Vagina (tissue), 2 donors: Measurements from ENCODE around the gene DDX6.

ENCODE experiments used
- POLR2A ChIP-seq, 2 donors: fragments of 450-650 bp; IDR thresholded peaks; one replicate each; pipeline ENCODE4 v1.6.1; 2017; ENCODE audit warnings: antibody characterized with exemption in 2 of 2, mild to moderate bottlenecking in 2 of 2, moderate library complexity in 2 of 2
- POLR2AphosphoS5 ChIP-seq, 2 donors: sonication (generic); formaldehyde crosslinking; IDR thresholded peaks; one replicate each; pipeline ENCODE4 v1.9.0; 2017; ENCODE audit warnings: antibody characterized with exemption in 2 of 2, mild to moderate bottlenecking in 2 of 2, low read depth in 1 of 2; ENCODE audit not compliant: insufficient read depth in 1 of 2
- TF ChIP-seq, protein P1 (sequence below), 3 experiments: fragments of 450-650 bp in 2 of 3; fragments of 200-600 bp in 1 of 3; sonication (generic) in 1 of 3; IDR thresholded peaks; one replicate each; pipeline ENCODE4 v1.5.1; 2017 to 2019; ENCODE audit warnings: antibody characterized with exemption in 3 of 3, mild to moderate bottlenecking in 2 of 3, moderate library complexity in 2 of 3

DNA sequence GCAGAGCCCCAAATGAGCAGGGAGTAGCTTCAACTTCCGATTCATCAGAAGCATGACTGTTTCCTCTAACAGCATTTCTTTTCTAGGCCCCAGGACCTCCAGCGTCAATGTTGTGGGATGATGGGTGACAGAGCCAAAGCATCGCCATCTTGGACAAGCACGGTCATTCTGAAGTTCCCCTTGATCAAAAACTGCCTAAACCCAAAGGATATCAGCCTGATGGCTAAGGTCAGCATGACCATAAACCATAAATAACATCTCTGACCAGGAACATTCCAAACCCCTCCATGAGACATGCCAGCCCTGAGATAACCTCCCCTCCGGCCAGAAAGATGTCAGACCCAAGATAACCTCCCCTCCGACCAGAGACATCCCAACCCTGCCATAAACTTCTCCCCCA lies 82.7 kb downstream of the DDX6 start:
- TF ChIP-seq, protein P1, sequence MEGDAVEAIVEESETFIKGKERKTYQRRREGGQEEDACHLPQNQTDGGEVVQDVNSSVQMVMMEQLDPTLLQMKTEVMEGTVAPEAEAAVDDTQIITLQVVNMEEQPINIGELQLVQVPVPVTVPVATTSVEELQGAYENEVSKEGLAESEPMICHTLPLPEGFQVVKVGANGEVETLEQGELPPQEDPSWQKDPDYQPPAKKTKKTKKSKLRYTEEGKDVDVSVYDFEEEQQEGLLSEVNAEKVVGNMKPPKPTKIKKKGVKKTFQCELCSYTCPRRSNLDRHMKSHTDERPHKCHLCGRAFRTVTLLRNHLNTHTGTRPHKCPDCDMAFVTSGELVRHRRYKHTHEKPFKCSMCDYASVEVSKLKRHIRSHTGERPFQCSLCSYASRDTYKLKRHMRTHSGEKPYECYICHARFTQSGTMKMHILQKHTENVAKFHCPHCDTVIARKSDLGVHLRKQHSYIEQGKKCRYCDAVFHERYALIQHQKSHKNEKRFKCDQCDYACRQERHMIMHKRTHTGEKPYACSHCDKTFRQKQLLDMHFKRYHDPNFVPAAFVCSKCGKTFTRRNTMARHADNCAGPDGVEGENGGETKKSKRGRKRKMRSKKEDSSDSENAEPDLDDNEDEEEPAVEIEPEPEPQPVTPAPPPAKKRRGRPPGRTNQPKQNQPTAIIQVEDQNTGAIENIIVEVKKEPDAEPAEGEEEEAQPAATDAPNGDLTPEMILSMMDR (IDR thresholded peaks at IDR 0.05) = no peak
- TF ChIP-seq POLR2A (IDR thresholded peaks at IDR 0.05) = no peak
- TF ChIP-seq POLR2AphosphoS5 (IDR thresholded peaks at IDR 0.05; ENCODE audit: insufficient read depth in 1 of 2, low read depth in 1 of 2) = no peak
